Measurements from ENCODE around the gene ST6GALNAC2.
"Not testable (repeated sequence)": the region's sequence is repeated elsewhere in the genome, so short reads cannot be mapped to it uniquely, and the experiment has no call there.

Gene ST6GALNAC2

DNA sequence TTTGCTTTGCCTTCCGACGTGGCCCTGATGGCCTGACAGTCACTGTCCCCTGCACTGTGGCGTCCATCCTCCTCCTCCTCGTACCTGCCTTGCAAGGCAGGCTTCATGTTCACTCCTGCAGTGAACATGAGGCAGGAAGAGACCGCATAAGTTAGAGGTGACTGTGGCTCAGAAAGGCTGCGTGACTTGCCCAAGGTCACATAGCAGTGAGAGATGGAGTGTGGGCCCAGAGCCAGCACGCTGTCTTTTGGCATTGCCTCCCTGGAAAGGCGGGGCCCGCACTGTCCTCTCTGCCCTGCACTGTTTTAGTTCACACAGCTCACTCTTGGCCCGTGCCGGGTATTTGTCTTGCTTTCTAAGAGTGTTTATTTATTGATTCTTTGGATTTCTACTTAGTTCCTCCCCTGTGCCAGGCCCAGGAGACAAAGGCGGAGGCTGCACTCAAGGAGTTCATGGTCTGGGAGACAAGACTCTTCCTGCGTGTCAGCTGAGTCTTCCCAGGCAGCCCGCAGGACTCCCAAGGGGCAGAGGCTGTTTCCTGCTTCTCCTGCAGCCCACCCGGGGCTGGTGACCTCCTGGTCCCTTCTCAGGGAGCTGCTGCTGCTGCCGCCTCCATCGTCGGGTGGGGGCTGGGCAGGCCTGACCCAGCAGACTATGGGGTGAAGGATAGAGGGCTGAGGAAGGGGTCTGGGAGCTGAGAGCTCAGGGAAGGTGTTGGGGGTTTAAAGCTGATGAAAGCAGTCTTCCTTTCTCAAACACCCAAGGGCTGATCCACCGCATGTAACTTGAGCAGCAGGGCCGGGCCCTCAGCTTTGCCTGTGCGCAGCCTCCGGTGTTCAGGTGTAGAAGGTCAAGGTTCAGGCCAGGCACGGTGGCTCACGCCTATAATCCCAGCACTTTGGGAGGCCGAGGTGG lies 60.8 kb downstream of the ST6GALNAC2 start:
- DNase-seq, result no peak

DNA sequence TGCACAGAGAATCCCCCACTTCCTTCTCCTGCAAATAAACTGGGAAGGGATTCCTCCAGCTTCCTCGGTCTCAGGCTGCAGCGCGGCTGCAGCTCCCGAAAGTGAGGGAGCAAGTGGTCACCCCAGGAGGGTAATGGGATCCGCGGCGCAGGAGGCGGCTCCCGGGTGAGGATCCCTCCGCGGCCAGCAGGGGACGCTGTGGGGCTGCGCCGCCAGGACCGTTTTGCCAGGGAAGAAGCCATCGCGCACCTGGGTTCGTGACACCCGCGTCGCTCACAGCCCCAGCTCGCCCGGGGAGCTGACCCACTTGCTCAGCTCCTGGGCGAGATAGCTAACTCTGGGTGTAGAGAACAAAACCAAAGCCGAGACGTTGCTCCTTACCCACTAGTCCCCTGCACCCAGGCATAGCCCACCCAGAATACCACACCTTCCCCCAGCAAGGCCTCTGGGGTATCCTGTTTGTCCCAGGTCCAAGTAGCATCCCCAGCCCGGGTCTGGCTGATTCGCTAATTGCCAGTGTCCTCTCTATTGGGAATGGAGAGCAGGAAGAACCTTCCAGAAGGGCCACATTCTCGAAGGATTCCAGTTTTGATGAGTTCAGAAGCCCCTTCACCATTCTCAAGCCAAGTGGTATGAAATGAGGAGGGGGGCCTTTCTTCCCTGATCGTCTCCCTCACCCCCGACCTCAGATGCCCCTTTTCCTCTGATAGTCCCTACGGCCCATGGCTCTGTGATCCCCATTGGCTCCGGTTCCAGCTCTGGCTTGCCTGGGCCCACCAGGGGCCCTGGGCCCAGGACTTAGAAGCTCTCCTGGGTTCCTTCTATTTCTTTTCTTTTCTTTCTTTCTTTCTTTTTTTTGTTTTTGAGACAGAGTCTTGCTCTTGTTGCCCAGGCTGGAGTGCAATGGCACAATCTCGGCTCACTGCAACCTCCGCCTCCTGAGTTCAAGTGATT lies 62.3 kb downstream of the ST6GALNAC2 start:
- peak; percentile 76 for DNase-seq

DNA sequence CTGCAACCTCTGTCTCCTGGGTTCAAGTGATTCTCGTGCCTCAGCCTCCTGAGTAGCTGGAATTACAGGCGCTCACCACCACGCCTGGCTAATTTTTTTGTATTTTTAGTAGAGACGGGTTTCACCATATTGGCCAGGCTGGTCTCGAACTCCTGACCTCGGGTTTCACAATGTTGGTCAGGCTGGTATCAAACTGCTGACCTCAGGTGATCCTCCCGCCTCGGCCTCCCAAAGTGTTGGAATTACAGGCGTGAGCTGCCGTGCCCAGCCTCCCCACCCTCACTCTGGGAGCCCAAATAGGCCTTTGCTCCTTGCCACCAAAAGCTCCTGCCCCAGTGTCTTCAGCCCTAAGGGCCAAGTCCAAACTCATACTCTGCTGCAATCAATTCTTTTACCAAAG lies 64.0 kb downstream of the ST6GALNAC2 start:
- DNase-seq, result not testable (repeated sequence)

DNA sequence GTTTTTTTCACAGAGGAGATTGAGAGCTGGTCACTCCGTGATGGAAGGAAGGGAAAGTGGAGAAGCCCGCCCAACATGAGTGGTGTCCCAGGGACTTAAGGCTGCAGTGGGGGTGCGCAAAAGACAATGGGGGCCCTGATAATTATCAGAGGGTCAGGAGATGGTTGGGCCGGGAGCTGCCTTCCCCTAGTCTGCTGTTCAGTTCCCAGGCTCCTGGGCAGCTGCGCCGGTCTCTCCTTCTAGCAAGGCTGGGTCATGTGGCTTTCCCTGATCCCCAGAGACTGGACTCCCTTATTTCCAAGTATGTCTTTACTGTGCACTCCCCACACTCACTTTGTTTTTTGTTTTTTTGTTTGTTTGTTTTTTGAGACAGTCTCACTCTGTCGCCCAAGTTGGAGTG lies 64.4 kb downstream of the ST6GALNAC2 start:
- DNase-seq, result no peak

DNA sequence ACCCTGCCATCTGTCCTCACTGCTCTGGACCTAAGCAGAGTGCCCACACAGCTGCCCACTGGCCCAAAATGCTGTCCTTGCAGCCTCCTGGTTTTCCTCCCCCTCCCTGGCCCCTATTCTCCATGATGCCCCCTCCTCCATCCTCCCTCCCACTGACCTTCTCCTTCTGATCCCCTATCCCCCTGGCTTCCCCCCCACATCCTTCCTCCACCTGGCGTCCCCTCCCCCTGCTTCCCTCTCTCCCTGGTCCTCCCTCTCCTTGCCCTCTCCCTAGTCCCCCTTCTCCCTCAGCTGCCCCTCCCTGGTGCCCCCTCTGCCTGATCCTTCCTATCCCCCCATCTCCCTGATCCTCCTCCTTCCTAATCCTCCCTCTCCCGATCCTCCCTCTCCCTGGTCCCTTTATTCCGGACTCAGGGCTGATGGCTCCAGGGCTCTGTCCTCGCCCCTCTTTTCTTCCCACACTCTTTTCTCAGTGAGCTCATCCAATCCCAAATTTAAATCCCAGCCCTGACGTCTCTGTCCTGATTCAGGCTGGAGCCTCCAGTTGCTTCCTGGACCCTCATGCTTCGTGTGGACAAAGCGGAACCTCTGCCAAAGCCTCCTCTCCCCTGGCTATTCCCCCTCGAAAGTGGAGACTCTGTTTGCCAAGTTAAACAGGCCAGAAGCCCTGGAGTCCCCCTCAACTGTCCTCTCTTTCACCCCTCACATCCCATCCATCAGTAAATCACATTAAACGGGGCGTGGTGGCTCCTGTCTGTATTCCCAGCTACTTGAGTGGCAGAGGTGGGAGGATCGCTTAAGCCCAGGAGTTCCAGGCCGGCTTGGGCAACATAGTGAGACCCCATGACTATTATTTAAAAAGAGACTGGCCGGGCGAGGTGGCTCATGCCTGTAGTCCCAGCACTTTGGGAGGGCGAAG lies 66.4 kb downstream of the ST6GALNAC2 start:
- DNase-seq, result no peak

DNA sequence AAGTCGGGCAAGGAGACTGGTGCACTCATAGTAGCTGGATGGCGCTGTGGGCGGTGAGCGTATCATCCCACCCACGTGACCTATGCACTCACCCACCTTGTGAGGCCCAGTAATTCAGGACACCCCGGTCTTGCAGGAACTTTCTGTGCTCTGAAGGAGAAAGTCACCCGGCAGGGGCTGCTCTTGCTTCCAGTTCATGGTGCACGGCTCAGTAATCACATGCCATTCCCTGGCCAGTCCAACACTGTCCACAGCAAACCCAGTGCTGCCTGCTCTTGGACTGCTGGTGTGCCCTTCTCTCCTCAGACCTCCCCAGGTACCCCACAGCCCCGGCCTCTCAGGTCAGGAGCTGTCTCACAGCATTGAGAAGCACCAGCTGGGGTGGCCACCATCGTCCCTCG lies 68.0 kb downstream of the ST6GALNAC2 start:
- no peak for DNase-seq
